ENCODE results near the gene TAF7.
"Not testable (repeated sequence)": the region's sequence is repeated elsewhere in the genome, so short reads cannot be mapped to it uniquely, and the experiment has no call there.

TAF7 gene

GRCh38 chr5:141320225-141321169 lies at the start of gene TAF7:
Gene TAF7, minus strand, starts transcription at chr5:141320784. Its CDS starts 740 bp downstream, at chr5:141320044.
- peak; percentile 93 for DNase-seq

- DNase-seq = no peak
Observed at GRCh38 chr5:141366016-141366896, 45.7 kb upstream of the TAF7 start.

- no peak for DNase-seq
Observed at GRCh38 chr5:141363952-141364660, 43.5 kb upstream of the TAF7 start, which contains the start of gene PCDHGA5. Gene PCDHGA5, plus strand, starts transcription at chr5:141364162. Its CDS starts 169 bp downstream, at chr5:141364331.

- DNase-seq = no peak
Observed at GRCh38 chr5:141362719-141363118, 42.1 kb upstream of the TAF7 start.

- DNase-seq = no peak
Observed at GRCh38 chr5:141360685-141361084, 40.1 kb upstream of the TAF7 start.

- no peak for DNase-seq
Observed at GRCh38 chr5:141359790-141360426, 39.3 kb upstream of the TAF7 start, which contains the start of gene PCDHGB2. Gene PCDHGB2, plus strand, starts transcription at chr5:141359994. Its CDS starts 142 bp downstream, at chr5:141360136.

GRCh38 chr5:141356950-141357349 lies 36.4 kb upstream of the TAF7 start:
- DNase-seq = no peak

GRCh38 chr5:141356133-141356532 lies 35.5 kb upstream of the TAF7 start:
- no peak for DNase-seq

- DNase-seq = no peak
Observed at GRCh38 chr5:141355641-141356040, 35.1 kb upstream of the TAF7 start.

- DNase-seq = no peak
Observed at GRCh38 chr5:141354900-141355469, 34.4 kb upstream of the TAF7 start, which contains the start of gene PCDHGA4. Gene PCDHGA4, plus strand, starts transcription at chr5:141355021. Its CDS starts 87 bp downstream, at chr5:141355108.

- DNase-seq = no peak
Observed at GRCh38 chr5:141351591-141351990, 31.0 kb upstream of the TAF7 start.

GRCh38 chr5:141349917-141350619 lies 29.5 kb upstream of the TAF7 start, which contains the start of gene PCDHGB1:
Gene PCDHGB1, plus strand, starts transcription at chr5:141350099. Its CDS starts 162 bp downstream, at chr5:141350261.
- peak; percentile 9 for DNase-seq

- DNase-seq = not testable (repeated sequence)
Observed at GRCh38 chr5:141346017-141346416, 25.4 kb upstream of the TAF7 start.

- DNase-seq = no peak
Observed at GRCh38 chr5:141345327-141345726, 24.7 kb upstream of the TAF7 start.

- DNase-seq = no peak
Observed at GRCh38 chr5:141343953-141344463, 23.4 kb upstream of the TAF7 start.

GRCh38 chr5:141343242-141343952 lies 22.8 kb upstream of the TAF7 start, which contains the start of gene PCDHGA3:
Gene PCDHGA3, plus strand, starts transcription at chr5:141343829. Its CDS starts 205 bp downstream, at chr5:141344034.
- no peak for DNase-seq

GRCh38 chr5:141342773-141343172 lies 22.2 kb upstream of the TAF7 start:
- DNase-seq = no peak

GRCh38 chr5:141340781-141341354 lies 20.3 kb upstream of the TAF7 start:
- not testable (repeated sequence) for DNase-seq

All from midbrain (tissue), 1 donor.